ENCODE measurements around the gene CPEB4.

- TF ChIP-seq CTCF (IDR thresholded peaks at IDR 0.05; ENCODE audit: extremely low read depth in 1 of 2, insufficient read depth in 1 of 2, low read depth in 1 of 2, low read length in 2 of 2) (no peak), MAX (IDR thresholded peaks at IDR 0.05; ENCODE audit: insufficient read depth, insufficient read length) (no peak), EZH2 (IDR thresholded peaks at IDR 0.05; ENCODE audit: borderline replicate concordance, low read depth, low read length, severe bottlenecking) (no peak), POLR2AphosphoS5 (IDR thresholded peaks at IDR 0.05; ENCODE audit: insufficient read depth, low read depth, low read length) (no peak), POLR2A (IDR thresholded peaks at IDR 0.05; ENCODE audit: low read depth, low read length) (no peak), MYC (IDR thresholded peaks at IDR 0.05; ENCODE audit: low read depth, low read length) (no peak), GATA2 (IDR thresholded peaks at IDR 0.05; ENCODE audit: insufficient read depth, insufficient read length, low read depth, low read length) (no peak), JUN (IDR thresholded peaks at IDR 0.05; ENCODE audit: borderline replicate concordance, insufficient read depth, insufficient read length, low read depth) (no peak), FOS (IDR thresholded peaks at IDR 0.05; ENCODE audit: borderline replicate concordance, insufficient read depth, low read length) (no peak)
Measured at GRCh38 chr5:173904151-173904550, 16.0 kb downstream of the CPEB4 start.

Measured in endothelial cell of umbilical vein (primary cell).